Activated T-cell treated with anti-CD3 and anti-CD28 coated beads for 4 hours (primary cell): ENCODE results near the gene UIMC1.

ENCODE experiments used
- DNase-seq: peaks from one replicate; pipeline ENCODE4 v3.0.0-alpha.2; 2020

UIMC1 gene

GRCh38 chr5:176901260-176902101 is 105.1 kb downstream of the UIMC1 start:
- no peak for DNase-seq

- DNase-seq = no peak
Observed at GRCh38 chr5:176900780-176901204, 105.8 kb downstream of the UIMC1 start.

GRCh38 chr5:176899946-176900779 is 106.4 kb downstream of the UIMC1 start:
- DNase-seq = no peak

- DNase-seq = no peak
Observed at GRCh38 chr5:176899296-176899891, 107.2 kb downstream of the UIMC1 start, which contains the start of gene HK3. HK3 (minus strand) TSS chr5:176899346; CDS start chr5:176896159, 3,187 bp downstream.

GRCh38 chr5:176897263-176897662 is 109.3 kb downstream of the UIMC1 start:
- DNase-seq = no peak

- DNase-seq = no peak
Observed at GRCh38 chr5:176895831-176896230, 110.7 kb downstream of the UIMC1 start.

GRCh38 chr5:176894298-176894697 is 112.3 kb downstream of the UIMC1 start:
- no peak for DNase-seq

- no peak for DNase-seq
Observed at GRCh38 chr5:176892663-176893062, 113.9 kb downstream of the UIMC1 start.

- no peak for DNase-seq
Observed at GRCh38 chr5:176891331-176891958, 115.1 kb downstream of the UIMC1 start.

- DNase-seq = no peak
Observed at GRCh38 chr5:176890455-176891330, 115.9 kb downstream of the UIMC1 start.

GRCh38 chr5:176889321-176890280 is 117.0 kb downstream of the UIMC1 start:
- DNase-seq = no peak

- DNase-seq = no peak
Observed at GRCh38 chr5:176888865-176889165, 117.8 kb downstream of the UIMC1 start.

GRCh38 chr5:176888016-176888864 is 118.3 kb downstream of the UIMC1 start:
- DNase-seq = no peak

- no peak for DNase-seq
Observed at GRCh38 chr5:176887252-176887849, 119.2 kb downstream of the UIMC1 start.

GRCh38 chr5:176886336-176887251 is 120.0 kb downstream of the UIMC1 start:
- DNase-seq = no peak

GRCh38 chr5:176884571-176884890 is 122.0 kb downstream of the UIMC1 start:
- no peak for DNase-seq

GRCh38 chr5:176883700-176884570 is 122.6 kb downstream of the UIMC1 start:
- no peak for DNase-seq

- no peak for DNase-seq
Observed at GRCh38 chr5:176882567-176882903, 124.0 kb downstream of the UIMC1 start.
